SK-N-SH (cell line): ENCODE measurements around the gene DUS2.

Experiments
- EP300 ChIP-seq, 2 experiments: IDR thresholded peaks; 2 replicates each; pipeline versions ENCODE4 v1.4.0 to v1.6.1; 2012; ENCODE audit warnings: borderline replicate concordance in 1 of 2, low read depth in 1 of 2, low read length in 1 of 2
- GABPA ChIP-seq: IDR thresholded peaks from 2 replicates; pipeline ENCODE4 v1.4.0; 2012; ENCODE audit warnings: low read depth, mild to moderate bottlenecking
- YY1 ChIP-seq: IDR thresholded peaks from 2 replicates; pipeline ENCODE4 v1.4.0; 2012; ENCODE audit warnings: low read depth, mild to moderate bottlenecking
- TF ChIP-seq, protein P1 (sequence below): fragments of 200-600 bp; sonication (generic); IDR thresholded peaks from 2 replicates; pipeline ENCODE4 v1.6.1; 2017; ENCODE audit warnings: antibody characterized with exemption, mild to moderate bottlenecking, moderate library complexity

DNA sequence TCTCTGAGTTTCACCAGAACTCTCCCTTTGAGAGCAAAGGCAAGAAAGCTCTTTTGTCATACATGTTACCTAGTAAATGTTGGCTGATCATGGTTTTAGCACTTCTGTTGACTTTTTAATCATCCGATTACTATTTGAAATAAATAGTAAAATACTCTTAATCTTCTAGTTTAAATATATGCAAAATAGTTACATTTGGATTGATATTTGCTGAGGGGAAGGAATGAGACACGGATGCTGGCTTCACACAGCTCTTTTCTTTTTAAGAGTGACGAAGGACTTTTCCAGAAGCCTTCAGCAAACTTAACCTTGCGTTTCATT is 71.5 kb downstream of the DUS2 start:
- TF ChIP-seq, protein P1, sequence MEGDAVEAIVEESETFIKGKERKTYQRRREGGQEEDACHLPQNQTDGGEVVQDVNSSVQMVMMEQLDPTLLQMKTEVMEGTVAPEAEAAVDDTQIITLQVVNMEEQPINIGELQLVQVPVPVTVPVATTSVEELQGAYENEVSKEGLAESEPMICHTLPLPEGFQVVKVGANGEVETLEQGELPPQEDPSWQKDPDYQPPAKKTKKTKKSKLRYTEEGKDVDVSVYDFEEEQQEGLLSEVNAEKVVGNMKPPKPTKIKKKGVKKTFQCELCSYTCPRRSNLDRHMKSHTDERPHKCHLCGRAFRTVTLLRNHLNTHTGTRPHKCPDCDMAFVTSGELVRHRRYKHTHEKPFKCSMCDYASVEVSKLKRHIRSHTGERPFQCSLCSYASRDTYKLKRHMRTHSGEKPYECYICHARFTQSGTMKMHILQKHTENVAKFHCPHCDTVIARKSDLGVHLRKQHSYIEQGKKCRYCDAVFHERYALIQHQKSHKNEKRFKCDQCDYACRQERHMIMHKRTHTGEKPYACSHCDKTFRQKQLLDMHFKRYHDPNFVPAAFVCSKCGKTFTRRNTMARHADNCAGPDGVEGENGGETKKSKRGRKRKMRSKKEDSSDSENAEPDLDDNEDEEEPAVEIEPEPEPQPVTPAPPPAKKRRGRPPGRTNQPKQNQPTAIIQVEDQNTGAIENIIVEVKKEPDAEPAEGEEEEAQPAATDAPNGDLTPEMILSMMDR, result no peak
- TF ChIP-seq GABPA (no peak), YY1 (no peak), EP300 (IDR thresholded peaks at IDR 0.05; ENCODE audit: borderline replicate concordance in 1 of 2, low read depth in 1 of 2, low read length in 1 of 2) (no peak)
